GM18873 (cell line): ENCODE data around the gene DNAH6.

Experiments
- ATAC-seq: cut with Tn5 transposase; IDR thresholded peaks from one replicate; pipeline ENCODE4 v1.9.1; 2021; ENCODE audit warnings: mild to moderate bottlenecking, moderate library complexity, moderate number of reproducible peaks; ENCODE audit not compliant: unreplicated experiment, low FRiP score

The DNAH6 gene

GRCh38 chr2:84613082-84613481, 96.8 kb downstream of the DNAH6 start:
- ATAC-seq = no peak

GRCh38 chr2:84619794-84620371, 103.6 kb downstream of the DNAH6 start:
- ATAC-seq = no peak

GRCh38 chr2:84628486-84628885, 112.2 kb downstream of the DNAH6 start:
- no peak for ATAC-seq

- no peak for ATAC-seq
Measured at GRCh38 chr2:84629550-84629949, 113.3 kb downstream of the DNAH6 start.

GRCh38 chr2:84631047-84631446, 114.7 kb downstream of the DNAH6 start:
- no peak for ATAC-seq

GRCh38 chr2:84631985-84632384, 115.7 kb downstream of the DNAH6 start:
- no peak for ATAC-seq

- ATAC-seq = no peak
Measured at GRCh38 chr2:84636080-84636971, 120.0 kb downstream of the DNAH6 start.

- ATAC-seq = no peak
Measured at GRCh38 chr2:84639751-84640150, 123.5 kb downstream of the DNAH6 start.

GRCh38 chr2:84640411-84640810, 124.1 kb downstream of the DNAH6 start:
- no peak for ATAC-seq

GRCh38 chr2:84641021-84641420, 124.7 kb downstream of the DNAH6 start:
- ATAC-seq = no peak

GRCh38 chr2:84643991-84644390, 127.7 kb downstream of the DNAH6 start:
- no peak for ATAC-seq

- ATAC-seq = no peak
Measured at GRCh38 chr2:84646514-84646913, 130.2 kb downstream of the DNAH6 start.

- no peak for ATAC-seq
Measured at GRCh38 chr2:84647267-84647666, 131.0 kb downstream of the DNAH6 start.

- no peak for ATAC-seq
Measured at GRCh38 chr2:84649058-84649457, 132.8 kb downstream of the DNAH6 start.

GRCh38 chr2:84649487-84650142, 133.3 kb downstream of the DNAH6 start:
- no peak for ATAC-seq

- ATAC-seq = no peak
Measured at GRCh38 chr2:84652431-84652830, 136.1 kb downstream of the DNAH6 start.

GRCh38 chr2:84653302-84653701, 137.0 kb downstream of the DNAH6 start:
- no peak for ATAC-seq

GRCh38 chr2:84654414-84654813, 138.1 kb downstream of the DNAH6 start:
- ATAC-seq = no peak

GRCh38 chr2:84669122-84669521, 152.8 kb downstream of the DNAH6 start:
- no peak for ATAC-seq

GRCh38 chr2:84674099-84674498, 157.8 kb downstream of the DNAH6 start:
- no peak for ATAC-seq

- no peak for ATAC-seq
Measured at GRCh38 chr2:84674586-84674985, 158.3 kb downstream of the DNAH6 start.
